SU-DHL-6 (cell line): Measurements from ENCODE around the gene RIN1.
A peak's percentile ranks its signal among the peaks of the same experiment; 100 is the strongest.
"Not testable (repeated sequence)": the region's sequence is repeated elsewhere in the genome, so short reads cannot be mapped to it uniquely, and the experiment has no call there.

Experiments used
- H2AFZ ChIP-seq: fragments of 200-600 bp; sonication (generic); 2 replicates; pipeline ENCODE4 v1.6.1; 2014; ENCODE audit warnings: low read depth, mild to moderate bottlenecking, moderate library complexity, mixed read lengths, antibody characterized with exemption, low read length; ENCODE audit not compliant: severe bottlenecking
- H3F3A ChIP-seq: fragments of 200-600 bp; shearing (Covaris generic); 2 replicates; pipeline ENCODE4 v1.6.0; 2016; ENCODE audit warnings: antibody characterized with exemption, mild to moderate bottlenecking; ENCODE audit not compliant: insufficient read depth
- H3K27ac ChIP-seq: fragments of 200-600 bp; sonication (generic); 2 replicates; pipeline ENCODE4 v1.5.1; 2016; ENCODE audit warnings: low read depth, mild to moderate bottlenecking, low read length, moderate library complexity, mixed read lengths
- H3K27me3 ChIP-seq: fragments of 200-600 bp; sonication (generic), shearing (Covaris generic); 2 replicates; pipeline ENCODE4 v1.6.0; 2014; ENCODE audit warnings: mild to moderate bottlenecking, low read length
- H3K36me3 ChIP-seq: fragments of 200-600 bp; sonication (generic); 2 replicates; pipeline ENCODE4 v1.6.1; 2014; ENCODE audit warnings: mild to moderate bottlenecking, low read length, mixed read lengths
- H3K4me2 ChIP-seq: fragments of 300-600, 200-600 bp; shearing (Covaris generic), sonication (generic); 2 replicates; pipeline ENCODE4 v1.6.0; 2014; ENCODE audit warnings: low read length, low read depth, mild to moderate bottlenecking; ENCODE audit not compliant: poor library complexity, severe bottlenecking
- H3K4me3 ChIP-seq: fragments of 200-600 bp; sonication (generic); 2 replicates; pipeline ENCODE4 v1.5.1; 2014; ENCODE audit warnings: antibody characterized with exemption, low read length, mild to moderate bottlenecking, mixed read lengths; ENCODE audit not compliant: insufficient read depth, poor library complexity, severe bottlenecking
- H3K79me2 ChIP-seq: fragments of 200-600 bp; sonication (generic); 2 replicates; pipeline ENCODE4 v1.6.1; 2014; ENCODE audit warnings: mild to moderate bottlenecking, low read length, moderate library complexity; ENCODE audit not compliant: insufficient read depth
- H3K9ac ChIP-seq: fragments of 200-600 bp; sonication (generic); 2 replicates; pipeline ENCODE4 v1.7.0; 2014; ENCODE audit warnings: mild to moderate bottlenecking, low read length
- H3K9me2 ChIP-seq: fragments of 200-600 bp; sonication (generic); replicated peaks from 2 replicates; pipeline ENCODE4 v1.6.1; 2014; ENCODE audit warnings: low read length; ENCODE audit not compliant: insufficient read depth
- H3K9me3 ChIP-seq: fragments of 200-600 bp; sonication (generic); 2 replicates; pipeline ENCODE4 v1.6.1; 2014; ENCODE audit warnings: low read length, mixed read lengths; ENCODE audit not compliant: insufficient read depth
- H4K20me1 ChIP-seq: fragments of 200-600 bp; sonication (generic); 2 replicates; pipeline ENCODE4 v1.6.1; 2014; ENCODE audit warnings: low read depth, mild to moderate bottlenecking, antibody characterized with exemption, low read length, moderate library complexity, mixed read lengths
- CTCF ChIP-seq: fragments of 200-600 bp; sonication (generic); IDR thresholded peaks from one replicate; pipeline ENCODE4 v1.5.1; 2017; ENCODE audit warnings: antibody characterized with exemption, mild to moderate bottlenecking, low read length, moderate library complexity; ENCODE audit not compliant: insufficient read depth, poor library complexity, severe bottlenecking
- EZH2phosphoT487 ChIP-seq: fragments of 200-600 bp; sonication (generic), shearing (Covaris generic); conservative IDR thresholded peaks from 2 replicates; pipeline ENCODE4 v1.6.1; 2018; ENCODE audit warnings: mild to moderate bottlenecking, antibody characterized with exemption, low read length, moderate library complexity, mixed read lengths

RIN1 gene

GRCh38 chr11:66311470-66311964 is 24.7 kb downstream of the RIN1 start:
- Histone ChIP-seq H3K36me3 (no peaks in the 10 kb centered on the region), H3K27ac (no peak overlapping the region), H3K9me3 (no peaks in the 10 kb centered on the region), H2AFZ (peak overlapping the region; percentile 55), H3K27me3 (no peaks in the 10 kb centered on the region), H3F3A (no peaks in the 10 kb centered on the region), H3K9ac (peak overlapping the region; percentile 41), H3K4me3 (peak overlapping the region; percentile 67), H3K4me2 (peak overlapping the region; percentile 90), H3K79me2 (no peaks in the 10 kb centered on the region), H3K9me2 (no peaks in the 10 kb centered on the region), H4K20me1 (no peaks in the 10 kb centered on the region)
- TF ChIP-seq EZH2phosphoT487 = no peak
- peak; percentile 59 for TF ChIP-seq CTCF

- H3K27me3 ChIP-seq, H3K27ac ChIP-seq, H3K9me3 ChIP-seq, H3F3A ChIP-seq, H3K4me2 ChIP-seq, H3K79me2 ChIP-seq, H2AFZ ChIP-seq, H3K9ac ChIP-seq, H3K36me3 ChIP-seq, H4K20me1 ChIP-seq, H3K4me3 ChIP-seq, H3K9me2 ChIP-seq: not testable (repeated sequence)
These were observed 25.3 kb downstream of the RIN1 start for GRCh38 chr11:66310803-66311440.

- H3K79me2 ChIP-seq = no peaks in the 10 kb centered on the region
- H3K27me3 ChIP-seq = no peaks in the 10 kb centered on the region
- no peaks in the 10 kb centered on the region for H3K9me2 ChIP-seq
- H3K9ac ChIP-seq = no peak overlapping the region
- H3K27ac ChIP-seq = no peak overlapping the region
- H3K4me3 ChIP-seq = no peak overlapping the region
- H3F3A ChIP-seq = no peaks in the 10 kb centered on the region
- H4K20me1 ChIP-seq = no peaks in the 10 kb centered on the region
- no peak overlapping the region for H3K4me2 ChIP-seq
- no peak overlapping the region for H2AFZ ChIP-seq
- H3K36me3 ChIP-seq = no peaks in the 10 kb centered on the region
- TF ChIP-seq EZH2phosphoT487 (no peak), CTCF (no peak)
- H3K9me3 ChIP-seq = no peaks in the 10 kb centered on the region
These were observed 25.9 kb downstream of the RIN1 start for GRCh38 chr11:66310324-66310723.

DNA sequence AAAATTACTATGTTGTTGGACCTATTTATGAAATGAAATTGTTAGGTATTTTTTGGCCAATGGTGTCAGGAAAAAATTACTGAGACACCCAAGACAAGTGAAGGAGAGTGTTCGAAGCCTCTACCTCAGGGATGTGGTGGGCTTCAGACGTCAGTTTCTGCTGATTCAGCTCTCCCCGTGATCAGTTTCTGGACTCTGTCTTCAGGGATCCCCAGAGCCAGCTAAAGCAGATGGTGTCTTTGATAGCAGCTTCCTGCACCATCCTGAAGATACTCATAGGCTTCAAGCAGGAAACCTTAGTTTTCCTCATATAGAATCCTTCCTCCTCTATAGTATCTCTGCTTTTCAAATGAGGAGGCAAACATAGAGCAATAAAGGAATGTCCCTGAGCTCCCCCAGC is 26.8 kb downstream of the RIN1 start:
- no peaks in the 10 kb centered on the region for H3F3A ChIP-seq
- no peaks in the 10 kb centered on the region for H4K20me1 ChIP-seq
- H3K36me3 ChIP-seq = no peaks in the 10 kb centered on the region
- no peak overlapping the region for H3K4me3 ChIP-seq
- H3K9ac ChIP-seq = no peak overlapping the region
- no peaks in the 10 kb centered on the region for H3K27me3 ChIP-seq
- no peak overlapping the region for H3K4me2 ChIP-seq
- H2AFZ ChIP-seq = no peak overlapping the region
- H3K79me2 ChIP-seq = no peaks in the 10 kb centered on the region
- H3K27ac ChIP-seq = no peak overlapping the region
- H3K9me3 ChIP-seq = no peaks in the 10 kb centered on the region
- TF ChIP-seq EZH2phosphoT487 (no peak), CTCF (no peak)
- H3K9me2 ChIP-seq = no peaks in the 10 kb centered on the region
